ENCODE measurements around the gene CSGALNACT2.

Gene CSGALNACT2

DNA sequence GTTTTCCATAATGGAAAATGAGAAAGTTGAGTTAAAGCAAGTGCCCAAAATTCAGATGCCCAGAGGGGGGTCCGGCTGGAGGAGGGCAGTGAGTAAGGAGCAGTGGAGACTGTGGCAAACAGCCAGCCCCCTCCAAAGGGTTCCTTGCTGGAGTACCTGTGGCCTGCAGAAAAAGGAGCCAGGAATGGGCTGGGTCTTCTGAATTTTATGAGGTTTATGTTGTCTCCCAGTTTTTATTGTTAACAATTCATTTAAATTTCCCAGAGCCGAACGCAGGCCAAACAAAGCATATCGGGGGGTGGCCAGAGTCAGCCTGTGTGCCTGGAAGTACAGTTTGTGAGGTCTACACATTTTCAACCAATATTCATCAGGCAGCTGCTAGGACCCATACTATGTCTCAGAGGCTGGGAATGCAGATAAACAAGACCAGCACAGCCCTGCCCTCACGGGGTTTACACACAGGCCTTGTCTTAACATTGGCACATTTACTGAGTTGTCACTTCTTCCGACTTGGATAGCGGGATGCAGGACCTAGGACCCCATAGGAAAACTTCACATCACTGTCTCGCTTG lies 12.9 kb upstream of the CSGALNACT2 start:
- no peak for ATAC-seq (replicated peaks)
- H3K9me3 Mint-ChIP-seq: no peaks in the 10 kb centered on the region
- DNase-seq: no peak
- H3K4me3 Mint-ChIP-seq: no peak overlapping the region
- peaks cover 38 to 42% of the 10 kb centered on the region in 2 donors for H3K4me1 Mint-ChIP-seq
- H3K27me3 Mint-ChIP-seq: no peaks in the 10 kb centered on the region
- no peak overlapping the region for H3K27ac Mint-ChIP-seq
- H3K36me3 Mint-ChIP-seq: no peaks in the 10 kb centered on the region

DNA sequence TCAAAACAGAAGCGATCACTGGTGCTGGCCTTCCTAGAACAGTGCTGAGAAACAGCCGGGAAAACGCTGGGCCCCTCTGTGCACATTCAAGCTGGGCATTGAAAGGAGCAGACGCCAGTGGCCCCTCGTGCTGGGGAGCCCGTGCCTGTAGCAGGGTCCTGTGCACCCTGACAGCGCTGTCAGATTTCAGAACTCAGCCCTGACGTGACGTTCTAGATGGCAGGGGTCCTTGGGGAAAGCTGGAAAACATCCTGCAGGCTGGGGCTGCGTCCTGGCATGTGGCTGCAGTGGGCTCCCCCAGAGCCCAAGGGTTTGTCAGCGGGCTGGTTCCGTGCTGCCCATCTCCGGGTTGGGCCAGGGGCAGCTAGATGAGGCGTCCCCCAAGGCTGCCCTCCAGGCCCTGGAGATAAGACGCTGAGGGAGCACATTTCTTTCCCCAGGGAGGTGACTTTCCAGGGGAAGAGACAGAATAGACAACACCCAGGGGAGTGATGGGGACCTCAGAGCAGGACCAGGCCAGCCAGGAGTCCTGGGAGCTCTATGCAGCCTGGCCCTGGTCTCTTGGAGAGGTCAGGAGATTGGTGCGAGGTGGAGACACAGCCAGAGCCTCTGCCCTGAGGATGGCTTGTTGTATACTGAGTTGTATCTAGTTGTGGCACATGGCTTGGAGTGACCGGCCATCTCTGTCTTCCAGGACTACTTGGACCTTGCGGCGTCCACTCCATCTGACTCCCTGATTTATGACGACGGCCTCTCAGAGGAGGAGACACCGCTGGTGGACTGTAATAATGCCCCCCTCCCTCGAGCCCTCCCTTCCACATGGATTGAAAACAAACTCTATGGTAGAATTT lies 12.1 kb upstream of the CSGALNACT2 start:
- Mint-ChIP-seq H3K27ac (no peak overlapping the region), H3K36me3 (no peaks in the 10 kb centered on the region), H3K9me3 (no peaks in the 10 kb centered on the region), H3K4me3 (no peak overlapping the region), H3K4me1 (peaks cover 33 to 34% of the 10 kb centered on the region in 2 donors), H3K27me3 (no peaks in the 10 kb centered on the region)
- DNase-seq (no peak), ATAC-seq (replicated peaks) (no peak)

DNA sequence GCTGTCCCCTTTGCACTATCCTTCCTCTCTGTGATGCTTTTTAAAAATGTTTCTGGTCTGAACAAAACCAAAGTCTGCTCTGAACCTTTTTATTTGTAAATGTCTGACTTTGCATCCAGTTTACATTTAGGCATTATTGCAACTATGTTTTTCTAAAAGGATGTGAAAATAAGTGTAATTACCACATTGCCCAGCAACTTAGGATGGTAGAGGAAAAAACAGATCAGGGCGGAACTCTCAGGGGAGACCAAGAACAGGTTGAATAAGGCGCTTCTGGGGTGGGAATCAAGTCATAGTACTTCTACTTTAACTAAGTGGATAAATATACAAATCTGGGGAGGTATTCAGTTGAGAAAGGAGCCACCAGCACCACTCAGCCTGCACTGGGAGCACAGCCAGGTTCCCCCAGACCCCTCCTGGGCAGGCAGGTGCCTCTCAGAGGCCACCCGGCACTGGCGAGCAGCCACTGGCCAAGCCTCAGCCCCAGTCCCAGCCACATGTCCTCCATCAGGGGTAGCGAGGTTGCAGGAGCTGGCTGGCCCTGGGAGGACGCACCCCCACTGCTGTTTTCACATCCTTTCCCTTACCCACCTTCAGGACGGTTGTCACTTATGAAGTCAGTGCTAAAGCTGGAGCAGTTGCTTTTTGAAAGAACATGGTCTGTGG lies 11.4 kb upstream of the CSGALNACT2 start:
- Mint-ChIP-seq H3K27me3 (no peaks in the 10 kb centered on the region), H3K9me3 (no peaks in the 10 kb centered on the region), H3K36me3 (no peaks in the 10 kb centered on the region), H3K27ac (peak overlapping the region; percentile 52), H3K4me1 (peaks cover 25 to 26% of the 10 kb centered on the region in 2 donors), H3K4me3 (no peak overlapping the region)
- peak; percentile 58 to 69 for ATAC-seq (replicated peaks)
- DNase-seq: no peak

DNA sequence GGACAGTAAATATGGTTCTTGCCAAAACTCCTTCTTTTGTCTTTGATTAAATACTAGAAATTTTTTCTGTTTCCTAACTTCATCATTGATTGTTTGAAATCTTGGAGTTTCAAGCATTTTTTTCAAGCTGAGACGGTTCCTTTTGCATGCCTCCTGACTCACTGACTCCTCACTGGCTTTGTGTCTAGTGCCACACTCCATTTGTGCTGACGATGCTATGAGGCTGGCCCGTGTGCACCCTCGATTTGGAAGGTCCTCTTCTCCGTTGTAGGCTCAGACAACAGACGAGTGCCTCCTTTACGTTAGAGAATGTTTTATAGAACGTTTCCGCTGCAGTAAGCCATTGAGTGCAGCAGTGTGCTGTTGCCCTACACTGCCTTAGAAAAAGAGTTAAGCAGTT lies 10.8 kb upstream of the CSGALNACT2 start:
- Mint-ChIP-seq H3K9me3 (no peaks in the 10 kb centered on the region), H3K27me3 (no peaks in the 10 kb centered on the region), H3K36me3 (no peaks in the 10 kb centered on the region), H3K4me1 (peaks cover 21% of the 10 kb centered on the region in 2 donors), H3K27ac (no peak overlapping the region), H3K4me3 (no peak overlapping the region)
- ATAC-seq (replicated peaks): no peak
- no peak for DNase-seq

DNA sequence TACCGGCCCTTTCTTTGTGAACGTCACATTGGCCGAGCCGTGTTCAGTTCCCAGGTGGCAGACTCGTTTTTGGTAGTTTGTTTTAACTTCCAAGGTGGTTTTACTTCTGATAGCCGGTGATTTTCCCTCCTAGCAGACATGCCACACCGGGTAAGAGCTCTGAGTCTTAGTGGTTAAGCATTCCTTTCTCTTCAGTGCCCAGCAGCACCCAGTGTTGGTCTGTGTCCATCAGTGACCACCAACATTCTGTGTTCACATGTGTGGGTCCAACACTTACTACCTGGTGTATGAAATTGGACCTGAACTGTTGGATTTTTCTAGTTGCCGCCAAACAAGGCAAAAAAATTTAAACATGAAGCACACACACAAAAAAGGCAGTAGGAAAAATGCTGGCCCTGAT lies 9.9 kb upstream of the CSGALNACT2 start:
- no peaks in the 10 kb centered on the region for H3K27me3 Mint-ChIP-seq
- ATAC-seq (replicated peaks): no peak
- H3K27ac Mint-ChIP-seq: no peak overlapping the region
- H3K4me3 Mint-ChIP-seq: no peak overlapping the region
- H3K4me1 Mint-ChIP-seq: peaks cover 21 to 25% of the 10 kb centered on the region in 2 donors
- no peak for DNase-seq
- H3K9me3 Mint-ChIP-seq: no peaks in the 10 kb centered on the region
- H3K36me3 Mint-ChIP-seq: no peaks in the 10 kb centered on the region

- ATAC-seq (replicated peaks) (peak; percentile 82), DNase-seq (no peak)
- no peaks in the 10 kb centered on the region for H3K27me3 Mint-ChIP-seq
- no peaks in the 10 kb centered on the region for H3K9me3 Mint-ChIP-seq
- no peak overlapping the region for H3K4me3 Mint-ChIP-seq
- H3K27ac Mint-ChIP-seq: peak overlapping the region; percentile 21
- peaks cover 17 to 26% of the 10 kb centered on the region in 2 donors for H3K4me1 Mint-ChIP-seq
- H3K36me3 Mint-ChIP-seq: no peaks in the 10 kb centered on the region
These were observed 9.1 kb upstream of the CSGALNACT2 start for GRCh38 chr10:43128958-43129706.

GRCh38 chr10:43130770-43131171 lies 7.5 kb upstream of the CSGALNACT2 start:
- H3K27ac Mint-ChIP-seq: no peak overlapping the region
- no peak for DNase-seq
- H3K36me3 Mint-ChIP-seq: peaks cover 2 to 5% of the 10 kb centered on the region in 2 donors
- H3K27me3 Mint-ChIP-seq: no peaks in the 10 kb centered on the region
- ATAC-seq (replicated peaks): no peak
- no peak overlapping the region for H3K4me3 Mint-ChIP-seq
- H3K4me1 Mint-ChIP-seq: peaks cover 13 to 39% of the 10 kb centered on the region in 2 donors
- H3K9me3 Mint-ChIP-seq: no peaks in the 10 kb centered on the region

- ATAC-seq (replicated peaks) (no peak), DNase-seq (no peak)
- peaks cover 15 to 43% of the 10 kb centered on the region in 2 donors for H3K4me1 Mint-ChIP-seq
- H3K9me3 Mint-ChIP-seq: no peaks in the 10 kb centered on the region
- H3K4me3 Mint-ChIP-seq: no peak overlapping the region
- H3K27ac Mint-ChIP-seq: no peak overlapping the region
- peaks cover 2 to 10% of the 10 kb centered on the region in 2 donors for H3K36me3 Mint-ChIP-seq
- no peaks in the 10 kb centered on the region for H3K27me3 Mint-ChIP-seq
These were observed 7.0 kb upstream of the CSGALNACT2 start for GRCh38 chr10:43131256-43131655.

DNA sequence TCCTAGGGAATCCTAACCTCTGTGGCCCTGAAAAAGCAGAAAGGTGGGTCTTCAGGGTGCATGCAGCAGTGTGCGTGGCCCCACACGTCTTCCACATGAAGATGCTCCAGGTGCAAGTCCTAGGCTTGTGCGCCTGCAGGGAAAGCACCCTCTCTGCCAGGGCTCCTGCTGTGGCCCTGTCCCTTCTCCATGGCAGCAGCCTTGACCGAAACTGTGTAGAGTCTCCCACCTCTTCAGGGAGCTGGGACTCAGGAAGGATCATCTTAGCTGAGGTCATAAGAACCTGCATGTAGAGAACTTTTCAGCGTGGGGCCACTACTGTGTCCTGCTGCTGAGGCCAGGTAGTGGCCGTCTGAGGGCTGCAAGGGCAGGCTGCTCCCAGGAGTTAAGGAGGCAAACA lies 6.3 kb upstream of the CSGALNACT2 start:
- Mint-ChIP-seq H3K9me3 (no peaks in the 10 kb centered on the region), H3K27me3 (no peaks in the 10 kb centered on the region), H3K4me1 (peaks cover 11 to 41% of the 10 kb centered on the region in 2 donors), H3K27ac (no peak overlapping the region), H3K4me3 (no peak overlapping the region), H3K36me3 (peaks cover 2 to 10% of the 10 kb centered on the region in 2 donors)
- ATAC-seq (replicated peaks): no peak
- DNase-seq: no peak

DNA sequence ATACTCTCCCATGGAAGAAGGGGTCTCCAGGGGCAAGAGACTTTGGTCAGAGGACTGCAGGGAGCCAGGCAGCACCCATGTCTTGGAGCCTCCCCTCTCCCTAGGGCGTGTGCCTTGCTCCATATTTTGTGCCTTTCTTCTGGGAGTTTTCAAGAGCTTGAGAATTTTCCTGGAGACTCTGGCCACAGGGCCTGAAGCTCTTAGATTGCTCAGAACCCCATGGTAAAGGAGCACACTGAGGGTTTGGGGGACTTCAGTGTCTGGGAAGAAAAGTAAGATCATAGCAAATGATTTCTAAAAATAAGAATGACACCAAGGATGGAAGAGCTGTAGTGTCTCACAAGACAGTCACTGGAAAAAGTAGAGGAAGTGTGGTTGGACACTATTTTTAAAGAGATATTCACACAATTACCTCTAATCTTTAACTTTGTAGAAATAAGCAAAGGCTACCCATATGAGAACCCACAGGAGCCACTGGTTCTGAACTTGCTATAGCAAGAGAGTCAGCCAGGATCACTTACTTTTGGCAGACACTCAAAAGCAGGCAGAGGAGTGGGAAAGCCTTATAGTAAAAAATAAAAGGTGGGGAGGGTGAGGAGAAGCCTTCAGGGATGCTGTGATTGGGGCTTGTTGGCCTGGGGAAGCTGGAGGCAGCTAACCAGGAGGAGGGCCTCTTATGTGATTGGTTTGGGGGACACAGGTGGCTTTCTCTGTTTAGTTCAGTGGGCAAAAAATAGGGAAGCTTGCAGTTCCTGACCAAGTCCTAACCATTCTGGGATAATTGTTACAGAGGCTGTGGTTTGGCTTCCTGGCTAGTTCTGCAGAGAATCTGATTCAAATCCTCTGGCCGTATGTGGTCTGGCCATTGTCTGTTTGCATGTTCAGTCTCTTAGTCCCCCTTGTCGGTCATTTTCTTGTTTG lies 5.1 kb upstream of the CSGALNACT2 start:
- Mint-ChIP-seq H3K36me3 (peaks cover 2 to 10% of the 10 kb centered on the region in 2 donors), H3K4me1 (peaks cover 14 to 46% of the 10 kb centered on the region in 2 donors)

DNA sequence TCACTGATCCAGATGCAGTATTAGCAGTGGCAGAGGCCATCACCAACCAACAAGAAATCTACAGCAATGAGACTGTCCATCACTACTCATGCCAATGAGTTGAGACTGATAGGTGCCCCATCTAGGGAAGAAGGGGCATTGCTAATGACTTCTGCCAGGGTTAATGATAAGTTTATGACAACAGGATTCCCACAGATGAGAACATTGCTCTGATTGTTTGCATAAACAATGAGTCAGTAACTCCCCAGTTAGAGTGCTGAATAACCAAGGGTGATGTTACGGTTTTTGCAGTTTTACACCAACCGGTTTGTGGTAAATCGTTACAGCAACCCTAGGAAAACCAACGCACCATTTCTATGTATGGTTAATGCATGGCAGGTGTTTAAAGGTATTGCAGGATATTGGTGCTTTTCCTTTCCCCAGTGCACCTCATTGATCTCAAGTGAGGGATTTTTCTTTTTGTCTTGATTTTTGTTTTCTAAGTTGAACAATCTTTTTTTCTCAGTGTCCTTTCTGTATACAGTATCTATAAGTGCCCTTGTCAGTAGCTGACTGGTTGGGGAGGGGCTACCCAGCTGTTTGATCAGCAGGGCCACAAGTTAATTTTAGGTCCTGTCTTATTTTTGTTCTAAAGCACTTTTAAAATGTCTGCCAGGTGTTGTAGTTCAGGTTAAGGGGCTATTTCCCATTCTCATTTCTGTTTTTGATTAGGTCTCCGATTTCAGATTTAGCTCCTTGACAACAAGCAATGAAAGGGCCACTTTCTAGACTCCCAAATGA lies 3.9 kb upstream of the CSGALNACT2 start:
- Mint-ChIP-seq H3K36me3 (peaks cover 2 to 10% of the 10 kb centered on the region in 2 donors), H3K9me3 (no peaks in the 10 kb centered on the region), H3K4me3 (no peak overlapping the region), H3K27ac (no peak overlapping the region), H3K4me1 (peaks cover 15 to 47% of the 10 kb centered on the region in 2 donors), H3K27me3 (no peaks in the 10 kb centered on the region)
- ATAC-seq (replicated peaks) (no peak), DNase-seq (no peak)

More for the DNA sequence above, 5.1 kb upstream of the CSGALNACT2 start:
- no peak for DNase-seq
- peak overlapping the region; percentile 43 for H3K27ac Mint-ChIP-seq
- H3K9me3 Mint-ChIP-seq: no peaks in the 10 kb centered on the region
- H3K4me3 Mint-ChIP-seq: no peak overlapping the region
- no peak for ATAC-seq (replicated peaks)
- no peaks in the 10 kb centered on the region for H3K27me3 Mint-ChIP-seq

DNA sequence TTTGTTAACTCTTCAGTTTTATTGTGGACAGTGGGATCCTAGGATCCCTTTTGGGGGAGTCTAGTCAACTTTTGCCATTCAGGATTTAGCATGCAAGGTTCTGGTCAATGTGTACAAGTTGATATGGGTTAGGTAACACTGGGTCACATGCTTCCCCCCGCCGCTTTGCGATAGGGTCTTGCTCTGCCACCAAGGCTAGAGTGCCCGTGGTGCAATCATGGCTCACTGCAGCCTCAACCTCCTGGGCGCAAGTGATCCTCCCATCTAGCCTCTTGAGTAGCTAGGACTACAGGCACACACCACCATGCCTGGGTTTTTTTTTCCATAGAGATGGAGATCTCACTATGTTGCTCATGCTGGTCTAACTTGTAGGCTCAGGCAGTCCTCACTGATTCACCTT lies 3.2 kb upstream of the CSGALNACT2 start:
- no peaks in the 10 kb centered on the region for H3K9me3 Mint-ChIP-seq
- no peak for ATAC-seq (replicated peaks)
- no peak overlapping the region for H3K4me3 Mint-ChIP-seq
- no peaks in the 10 kb centered on the region for H3K27me3 Mint-ChIP-seq
- peaks cover 2 to 10% of the 10 kb centered on the region in 2 donors for H3K36me3 Mint-ChIP-seq
- peaks cover 20 to 51% of the 10 kb centered on the region in 2 donors for H3K4me1 Mint-ChIP-seq
- no peak overlapping the region for H3K27ac Mint-ChIP-seq
- DNase-seq: no peak

GRCh38 chr10:43135656-43136055 lies 2.6 kb upstream of the CSGALNACT2 start:
- Mint-ChIP-seq H3K9me3 (no peaks in the 10 kb centered on the region), H3K36me3 (peaks cover 2 to 10% of the 10 kb centered on the region in 2 donors), H3K27ac (no peak overlapping the region), H3K27me3 (no peaks in the 10 kb centered on the region), H3K4me1 (peaks cover 24 to 57% of the 10 kb centered on the region in 2 donors), H3K4me3 (peak overlapping the region in 1 of 2 donors; percentile 45)
- no peak for DNase-seq
- no peak for ATAC-seq (replicated peaks)
